Panc1 (cell line): ENCODE measurements around the gene IPO13. TPM values are rescaled to one million over a fixed set of nuclear protein-coding genes. Genes with fewer than 3 reads are reported as not detected.
A peak's percentile ranks its signal among the peaks of the same experiment; 100 is the strongest.

ENCODE experiments used
- ATAC-seq: fragments of 200-7000 bp; cut with Tn5 transposase; 2 replicates; pipeline ENCODE4 v1.9.1; 2020; ENCODE audit warnings: mild to moderate bottlenecking, moderate library complexity
- BruUV-seq: library from RNA; stranded (reverse); fragments of 400-500 nt; replicated peaks from 2 replicates; lab custom pipeline; 2021; lab: Mats Ljungman, UMichigan
- CTCF ChIA-PET: fragments of 300-600 bp; sonication (Branson Sonifier 250); formaldehyde crosslinking; loops from one replicate; lab custom pipeline; 2022; ENCODE audit warnings: antibody characterized with exemption; lab: Charles Lee
- POLR2A ChIA-PET: fragments of 300-600 bp; sonication (Branson Sonifier 250); formaldehyde crosslinking; loops from one replicate; lab custom pipeline; 2022; ENCODE audit warnings: antibody characterized with exemption; lab: Charles Lee
- DNase-seq: peaks from one replicate; pipeline ENCODE4 v3.0.0-alpha.2; 2010; ENCODE audit warnings: low read depth, low spot score
- H3K27ac ChIP-seq: 2 replicates; pipeline ENCODE4 v1.5.1; 2011; ENCODE audit warnings: mild to moderate bottlenecking, low read length, inconsistent platforms
- H3K27me3 ChIP-seq: fragments of 200-500 bp; sonication (Bioruptor generic); 2 replicates; pipeline ENCODE4 v1.6.0; 2014; ENCODE audit warnings: low read length, inconsistent platforms; ENCODE audit not compliant: control insufficient read depth, insufficient read depth
- H3K36me3 ChIP-seq: fragments of 200-500 bp; sonication (Bioruptor generic); 2 replicates; pipeline ENCODE4 v1.5.1; 2014; ENCODE audit warnings: inconsistent platforms, mild to moderate bottlenecking, low read length, moderate library complexity; ENCODE audit not compliant: control insufficient read depth, insufficient read depth
- H3K4me1 ChIP-seq: 2 replicates; pipeline ENCODE4 v1.5.1; 2011; ENCODE audit warnings: inconsistent platforms, mild to moderate bottlenecking, low read length, moderate library complexity; ENCODE audit not compliant: control insufficient read depth, insufficient read depth
- H3K4me3 ChIP-seq, 2 experiments: 2 replicates each; pipeline ENCODE4 v1.5.1; 2011 to 2012; ENCODE audit warnings: low read depth in 2 of 2, low read length in 2 of 2, mild to moderate bottlenecking in 2 of 2, inconsistent platforms in 1 of 2, moderate library complexity in 1 of 2
- H3K9me3 ChIP-seq: fragments of 200-500 bp; sonication (Bioruptor generic); 2 replicates; pipeline ENCODE4 v1.5.1; 2014; ENCODE audit warnings: low read depth, mild to moderate bottlenecking, inconsistent platforms, low read length, moderate library complexity; ENCODE audit not compliant: control insufficient read depth, insufficient read depth
- POLR2AphosphoS5 ChIP-seq: IDR thresholded peaks from 2 replicates; pipeline ENCODE4 v1.6.1; 2012; ENCODE audit warnings: mild to moderate bottlenecking, low read depth, low read length, moderate library complexity
- SIN3A ChIP-seq: IDR thresholded peaks from 2 replicates; pipeline ENCODE4 v1.6.1; 2012; ENCODE audit warnings: low read depth, mild to moderate bottlenecking, low read length, moderate library complexity, borderline replicate concordance; ENCODE audit not compliant: insufficient read depth
- TCF7L2 ChIP-seq: IDR thresholded peaks from 2 replicates; pipeline ENCODE4 v1.6.1; 2011; ENCODE audit warnings: mild to moderate bottlenecking, low read depth, low read length, inconsistent platforms
- in situ Hi-C: cut with HindIII; loops from 2 replicates; pipeline ENCODE4 v1.10.0; 2016; ENCODE audit warnings: low sequenced_read_pairs, low pct_unique_long_range_greater_than_20kb
- intact Hi-C: fragments of 100-400 bp; cut with micrococcal nuclease; formaldehyde crosslinking; loops from one replicate; pipeline ENCODE4 v1.10.0; 2022; ENCODE audit not compliant: unreplicated experiment
- total RNA-seq: library from RNA; stranded (reverse); gene quantifications from one replicate; pipeline ENCODE4 v1.2.1, GENCODE V29; 2021; ENCODE audit not compliant: unreplicated experiment
- TF ChIP-seq, protein P1 (sequence below): fragments of 450-650 bp; IDR thresholded peaks from 2 replicates; pipeline ENCODE4 v1.5.1; 2017; ENCODE audit warnings: mild to moderate bottlenecking
- TF ChIP-seq, protein P2 (sequence below), 2 experiments: IDR thresholded peaks; 2 replicates each; pipeline ENCODE4 v1.6.1; 2011 to 2012; ENCODE audit warnings: low read depth in 2 of 2, control low read depth in 1 of 2, low read length in 1 of 2, mild to moderate bottlenecking in 1 of 2, moderate library complexity in 1 of 2; ENCODE audit not compliant: insufficient read depth in 1 of 2

The IPO13 gene
- total RNA-seq, 1 experiment from 2014 or later: 40.0 TPM

DNA sequence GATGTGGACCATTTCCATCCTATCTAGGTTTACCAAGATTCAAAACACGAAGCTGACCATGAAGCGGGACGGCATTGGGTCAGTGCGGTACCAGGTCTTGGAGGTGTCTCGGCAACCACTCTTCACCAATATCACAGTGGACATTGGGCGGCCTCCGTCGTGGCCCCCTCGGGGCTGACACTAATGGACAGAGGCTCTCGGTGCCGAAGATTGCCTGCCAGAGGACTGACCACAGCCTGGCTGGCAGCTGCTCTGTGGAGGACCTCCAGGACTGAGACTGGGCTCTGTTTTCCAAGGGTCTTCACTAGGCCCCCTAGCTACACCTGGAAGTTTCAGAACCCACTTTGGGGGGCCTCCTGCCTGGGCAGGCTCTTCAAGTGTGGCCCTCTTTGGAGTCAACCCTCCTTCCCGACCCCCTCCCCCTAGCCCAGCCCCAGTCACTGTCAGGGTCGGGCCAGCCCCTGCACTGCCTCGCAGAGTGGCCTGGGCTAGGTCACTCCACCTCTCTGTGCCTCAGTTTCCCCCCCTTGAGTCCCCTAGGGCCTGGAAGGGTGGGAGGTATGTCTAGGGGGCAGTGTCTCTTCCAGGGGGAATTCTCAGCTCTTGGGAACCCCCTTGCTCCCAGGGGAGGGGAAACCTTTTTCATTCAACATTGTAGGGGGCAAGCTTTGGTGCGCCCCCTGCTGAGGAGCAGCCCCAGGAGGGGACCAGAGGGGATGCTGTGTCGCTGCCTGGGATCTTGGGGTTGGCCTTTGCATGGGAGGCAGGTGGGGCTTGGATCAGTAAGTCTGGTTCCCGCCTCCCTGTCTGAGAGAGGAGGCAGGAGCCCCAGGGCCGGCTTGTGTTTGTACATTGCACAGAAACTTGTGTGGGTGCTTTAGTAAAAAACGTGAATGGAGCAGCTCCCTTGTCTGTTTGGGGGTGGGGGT lies 43.8 kb downstream of the IPO13 start:
- ChIA-PET POLR2A (no interaction called here), CTCF (no interaction called here)
- no peaks in the 10 kb centered on the region for H3K27me3 ChIP-seq
- DNase-seq (no peak), ATAC-seq (peak; percentile 38)
- no TSS peak for BruUV-seq
- H3K4me1 ChIP-seq: peaks cover 16% of the 10 kb centered on the region
- intact Hi-C loops: loop anchor here (5.0 kb wide), 1 partner anchor 47 kb away; no protein-coding TSS in a partner anchor
- no peak for TF ChIP-seq POLR2AphosphoS5
- TF ChIP-seq, protein P1, sequence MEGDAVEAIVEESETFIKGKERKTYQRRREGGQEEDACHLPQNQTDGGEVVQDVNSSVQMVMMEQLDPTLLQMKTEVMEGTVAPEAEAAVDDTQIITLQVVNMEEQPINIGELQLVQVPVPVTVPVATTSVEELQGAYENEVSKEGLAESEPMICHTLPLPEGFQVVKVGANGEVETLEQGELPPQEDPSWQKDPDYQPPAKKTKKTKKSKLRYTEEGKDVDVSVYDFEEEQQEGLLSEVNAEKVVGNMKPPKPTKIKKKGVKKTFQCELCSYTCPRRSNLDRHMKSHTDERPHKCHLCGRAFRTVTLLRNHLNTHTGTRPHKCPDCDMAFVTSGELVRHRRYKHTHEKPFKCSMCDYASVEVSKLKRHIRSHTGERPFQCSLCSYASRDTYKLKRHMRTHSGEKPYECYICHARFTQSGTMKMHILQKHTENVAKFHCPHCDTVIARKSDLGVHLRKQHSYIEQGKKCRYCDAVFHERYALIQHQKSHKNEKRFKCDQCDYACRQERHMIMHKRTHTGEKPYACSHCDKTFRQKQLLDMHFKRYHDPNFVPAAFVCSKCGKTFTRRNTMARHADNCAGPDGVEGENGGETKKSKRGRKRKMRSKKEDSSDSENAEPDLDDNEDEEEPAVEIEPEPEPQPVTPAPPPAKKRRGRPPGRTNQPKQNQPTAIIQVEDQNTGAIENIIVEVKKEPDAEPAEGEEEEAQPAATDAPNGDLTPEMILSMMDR: peak; percentile 49
- H3K9me3 ChIP-seq: no peaks in the 10 kb centered on the region
- in situ Hi-C loops: no loop called here
- peak overlapping the region; percentile 92 for H3K27ac ChIP-seq
- H3K36me3 ChIP-seq: 0 out of 2 replicates have a peak, but pooled peaks cover 1% of the 10 kb centered on the region
- peak overlapping the region; percentile 60 to 82 for H3K4me3 ChIP-seq

DNA sequence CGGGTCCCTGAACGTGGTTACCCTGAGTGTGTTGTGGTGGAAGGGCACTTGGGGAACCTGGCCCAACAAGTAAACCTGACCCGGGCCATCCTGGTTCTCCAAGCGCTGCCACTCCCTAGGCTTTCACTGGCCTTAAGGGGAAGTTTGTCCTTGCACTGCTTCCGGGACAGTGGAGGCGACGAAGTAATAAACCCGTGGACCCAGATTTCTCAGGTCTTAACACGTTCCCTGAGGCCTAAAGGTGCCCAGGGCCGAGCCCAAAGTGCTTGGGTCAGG lies 44.4 kb downstream of the IPO13 start:
- intact Hi-C loops: loop anchor here (5.0 kb wide), 1 partner anchor 46 kb away; no protein-coding TSS in a partner anchor
- CTCF ChIA-PET: no interaction called here
- Histone ChIP-seq H3K27me3 (no peaks in the 10 kb centered on the region), H3K36me3 (no peaks in the 10 kb centered on the region), H3K4me1 (peaks cover 16% of the 10 kb centered on the region), H3K27ac (peak overlapping the region; percentile 92), H3K4me3 (peak overlapping the region; percentile 60 to 82), H3K9me3 (no peaks in the 10 kb centered on the region)
- in situ Hi-C loops: no loop called here
- TF ChIP-seq, protein P1: no peak
- peak; percentile 87 for TF ChIP-seq POLR2AphosphoS5
- DNase-seq (no peak), ATAC-seq (peak; percentile 56)
- POLR2A ChIA-PET: no interaction called here
- no TSS peak for BruUV-seq

DNA sequence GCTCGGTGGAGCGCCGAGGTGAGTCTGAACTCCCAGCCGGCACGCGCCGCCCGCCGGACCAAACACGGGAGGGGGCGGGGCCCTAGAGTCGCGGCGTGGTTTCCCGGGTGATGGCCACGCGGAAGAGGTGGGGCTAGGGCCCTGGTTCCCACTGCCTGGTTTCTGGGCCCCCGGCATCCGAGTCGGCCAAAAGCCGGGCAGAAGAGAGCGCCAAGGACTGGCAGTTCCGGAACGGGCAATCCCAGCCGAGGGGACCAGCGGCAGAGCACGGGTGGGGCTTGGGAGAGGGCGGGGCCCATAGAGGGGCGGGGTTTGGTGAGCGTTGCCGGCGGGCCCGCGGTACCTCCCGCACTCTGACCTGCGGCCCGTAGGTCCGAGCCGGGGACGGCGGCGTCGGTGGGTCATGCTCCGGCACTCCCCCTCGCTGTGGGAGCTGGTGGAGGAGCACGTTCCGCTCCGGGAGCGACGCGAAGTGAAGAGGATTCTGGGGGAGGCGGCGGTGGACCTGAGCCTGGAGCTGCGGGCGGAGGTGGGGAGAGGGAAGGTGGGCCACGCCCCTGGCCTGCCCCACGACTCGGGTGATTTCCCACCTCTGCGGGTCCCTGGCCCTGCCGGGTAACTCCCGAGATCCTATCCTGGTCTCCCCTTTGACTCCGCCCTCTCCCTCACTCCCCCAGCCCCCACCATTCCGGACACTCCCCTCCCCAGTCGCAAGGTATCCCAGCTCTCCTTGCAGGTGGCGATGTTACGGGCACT lies 44.9 kb downstream of the IPO13 start, which contains the start of gene CCDC24:
Gene CCDC24 (plus strand): TSS at position 124 of the 756 bp plus-strand sequence. CDS start 280 bp downstream, at position 404.
- ATAC-seq (peak; percentile 85), DNase-seq (no peak)
- Histone ChIP-seq H3K4me1 (peaks cover 16% of the 10 kb centered on the region), H3K4me3 (peak within 1 kb of the TSS; percentile 60 to 82), H3K27me3 (no peaks in the 10 kb centered on the region), H3K9me3 (no peaks in the 10 kb centered on the region), H3K36me3 (no peaks in the 10 kb centered on the region), H3K27ac (peak within 1 kb of the TSS; percentile 92)
- in situ Hi-C loops: no loop called here
- POLR2A ChIA-PET: interaction anchor here (0.6 to 0.7 kb wide), 3 partner anchors 19 to 1024 kb away, joined by 3 to 7 read pairs (median 4); no protein-coding TSS in a partner anchor
- TF ChIP-seq POLR2AphosphoS5 (peak; percentile 68), TCF7L2 (no peak), SIN3A (0 out of 2 replicates have a peak, but pooled peaks have one; percentile 72)
- TF ChIP-seq, protein P1: no peak
- TF ChIP-seq, protein P2, sequence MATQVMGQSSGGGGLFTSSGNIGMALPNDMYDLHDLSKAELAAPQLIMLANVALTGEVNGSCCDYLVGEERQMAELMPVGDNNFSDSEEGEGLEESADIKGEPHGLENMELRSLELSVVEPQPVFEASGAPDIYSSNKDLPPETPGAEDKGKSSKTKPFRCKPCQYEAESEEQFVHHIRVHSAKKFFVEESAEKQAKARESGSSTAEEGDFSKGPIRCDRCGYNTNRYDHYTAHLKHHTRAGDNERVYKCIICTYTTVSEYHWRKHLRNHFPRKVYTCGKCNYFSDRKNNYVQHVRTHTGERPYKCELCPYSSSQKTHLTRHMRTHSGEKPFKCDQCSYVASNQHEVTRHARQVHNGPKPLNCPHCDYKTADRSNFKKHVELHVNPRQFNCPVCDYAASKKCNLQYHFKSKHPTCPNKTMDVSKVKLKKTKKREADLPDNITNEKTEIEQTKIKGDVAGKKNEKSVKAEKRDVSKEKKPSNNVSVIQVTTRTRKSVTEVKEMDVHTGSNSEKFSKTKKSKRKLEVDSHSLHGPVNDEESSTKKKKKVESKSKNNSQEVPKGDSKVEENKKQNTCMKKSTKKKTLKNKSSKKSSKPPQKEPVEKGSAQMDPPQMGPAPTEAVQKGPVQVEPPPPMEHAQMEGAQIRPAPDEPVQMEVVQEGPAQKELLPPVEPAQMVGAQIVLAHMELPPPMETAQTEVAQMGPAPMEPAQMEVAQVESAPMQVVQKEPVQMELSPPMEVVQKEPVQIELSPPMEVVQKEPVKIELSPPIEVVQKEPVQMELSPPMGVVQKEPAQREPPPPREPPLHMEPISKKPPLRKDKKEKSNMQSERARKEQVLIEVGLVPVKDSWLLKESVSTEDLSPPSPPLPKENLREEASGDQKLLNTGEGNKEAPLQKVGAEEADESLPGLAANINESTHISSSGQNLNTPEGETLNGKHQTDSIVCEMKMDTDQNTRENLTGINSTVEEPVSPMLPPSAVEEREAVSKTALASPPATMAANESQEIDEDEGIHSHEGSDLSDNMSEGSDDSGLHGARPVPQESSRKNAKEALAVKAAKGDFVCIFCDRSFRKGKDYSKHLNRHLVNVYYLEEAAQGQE (IDR thresholded peaks at IDR 0.05; ENCODE audit: insufficient read depth in 1 of 2, low read depth in 2 of 2, low read length in 1 of 2): no peak
- CTCF ChIA-PET: no interaction called here
- intact Hi-C loops: loop anchor here (5.0 kb wide), 1 partner anchor 46 kb away; no protein-coding TSS in a partner anchor
- BruUV-seq: no TSS peak
